ENCODE measurements around the gene RIIAD1.

The RIIAD1 gene

DNA sequence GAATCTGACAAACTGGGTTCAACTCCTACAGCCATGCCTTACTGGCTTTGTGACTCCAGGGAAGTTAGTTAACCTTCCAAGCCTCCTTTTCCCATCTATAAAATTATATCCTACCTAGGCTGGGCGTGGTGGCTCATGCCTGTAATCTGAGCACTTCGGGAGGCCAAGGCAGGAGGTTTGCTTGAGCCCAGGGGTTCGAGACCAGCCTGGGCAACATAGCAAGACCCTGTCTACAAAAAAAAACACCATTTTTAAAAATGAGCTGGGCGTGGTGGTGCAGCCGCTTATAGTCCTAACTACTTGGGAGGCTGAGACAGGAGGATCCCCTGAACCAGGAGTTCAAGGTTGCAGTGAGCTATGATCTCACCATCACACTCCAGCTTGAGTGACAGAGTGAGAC lies 19.8 kb upstream of the RIIAD1 start:
- peaks cover 56% of the 10 kb centered on the region for H3K36me3 ChIP-seq
- peaks cover 19 to 22% of the 10 kb centered on the region in 2 experiments for H3K4me1 ChIP-seq (ENCODE audit: control insufficient read depth in 1 of 2, insufficient read depth in 1 of 2, low read depth in 1 of 2, low read length in 1 of 2)
- H3K27ac ChIP-seq, result no peak overlapping the region
- TF ChIP-seq, protein P1, sequence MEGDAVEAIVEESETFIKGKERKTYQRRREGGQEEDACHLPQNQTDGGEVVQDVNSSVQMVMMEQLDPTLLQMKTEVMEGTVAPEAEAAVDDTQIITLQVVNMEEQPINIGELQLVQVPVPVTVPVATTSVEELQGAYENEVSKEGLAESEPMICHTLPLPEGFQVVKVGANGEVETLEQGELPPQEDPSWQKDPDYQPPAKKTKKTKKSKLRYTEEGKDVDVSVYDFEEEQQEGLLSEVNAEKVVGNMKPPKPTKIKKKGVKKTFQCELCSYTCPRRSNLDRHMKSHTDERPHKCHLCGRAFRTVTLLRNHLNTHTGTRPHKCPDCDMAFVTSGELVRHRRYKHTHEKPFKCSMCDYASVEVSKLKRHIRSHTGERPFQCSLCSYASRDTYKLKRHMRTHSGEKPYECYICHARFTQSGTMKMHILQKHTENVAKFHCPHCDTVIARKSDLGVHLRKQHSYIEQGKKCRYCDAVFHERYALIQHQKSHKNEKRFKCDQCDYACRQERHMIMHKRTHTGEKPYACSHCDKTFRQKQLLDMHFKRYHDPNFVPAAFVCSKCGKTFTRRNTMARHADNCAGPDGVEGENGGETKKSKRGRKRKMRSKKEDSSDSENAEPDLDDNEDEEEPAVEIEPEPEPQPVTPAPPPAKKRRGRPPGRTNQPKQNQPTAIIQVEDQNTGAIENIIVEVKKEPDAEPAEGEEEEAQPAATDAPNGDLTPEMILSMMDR (IDR thresholded peaks at IDR 0.05), result no peak
- H3K27me3 ChIP-seq, result no peaks in the 10 kb centered on the region
- H3K4me3 ChIP-seq (ENCODE audit: low read depth in 1 of 2, low read length in 1 of 2), result no peak overlapping the region
- no peaks in the 10 kb centered on the region for H3K9me3 ChIP-seq

GRCh38 chr1:151702936-151703335 lies 18.4 kb upstream of the RIIAD1 start:
- peaks cover 4 to 14% of the 10 kb centered on the region in 2 experiments for H3K4me1 ChIP-seq (ENCODE audit: control insufficient read depth in 1 of 2, insufficient read depth in 1 of 2, low read depth in 1 of 2, low read length in 1 of 2)
- no peak overlapping the region for H3K4me3 ChIP-seq (ENCODE audit: low read depth in 1 of 2, low read length in 1 of 2)
- TF ChIP-seq, protein P1 (IDR thresholded peaks at IDR 0.05), result no peak
- peaks cover 43% of the 10 kb centered on the region for H3K36me3 ChIP-seq
- no peaks in the 10 kb centered on the region for H3K9me3 ChIP-seq
- H3K27ac ChIP-seq, result no peak overlapping the region
- no peaks in the 10 kb centered on the region for H3K27me3 ChIP-seq

DNA sequence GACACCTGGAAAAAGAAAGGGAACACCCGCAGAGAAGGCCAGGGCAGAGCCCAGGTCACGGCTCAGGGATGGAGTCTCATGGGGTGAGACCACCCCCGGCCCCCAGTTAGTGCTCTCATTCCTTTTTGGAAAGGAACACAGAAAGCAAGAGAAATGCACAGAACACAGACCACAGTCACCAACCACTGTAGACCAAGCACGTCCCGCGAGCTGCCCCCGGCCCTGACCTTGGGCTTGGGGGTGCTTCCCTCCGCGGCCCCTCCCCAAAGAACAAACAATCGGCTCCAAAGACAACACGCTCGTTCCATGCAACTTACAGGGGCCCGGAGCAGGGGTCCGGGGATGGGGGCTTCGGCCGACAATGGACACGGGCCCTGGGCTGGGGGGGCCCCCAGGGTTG lies 17.5 kb upstream of the RIIAD1 start:
- no peaks in the 10 kb centered on the region for H3K9me3 ChIP-seq
- H3K36me3 ChIP-seq, result peaks cover 34% of the 10 kb centered on the region
- TF ChIP-seq, protein P1 (IDR thresholded peaks at IDR 0.05), result no peak
- peaks cover 0 to 10% of the 10 kb centered on the region in 2 experiments for H3K4me1 ChIP-seq (ENCODE audit: control insufficient read depth in 1 of 2, insufficient read depth in 1 of 2, low read depth in 1 of 2, low read length in 1 of 2)
- H3K27ac ChIP-seq, result no peak overlapping the region
- H3K27me3 ChIP-seq, result peaks cover 5% of the 10 kb centered on the region
- no peak overlapping the region for H3K4me3 ChIP-seq (ENCODE audit: low read depth in 1 of 2, low read length in 1 of 2)

DNA sequence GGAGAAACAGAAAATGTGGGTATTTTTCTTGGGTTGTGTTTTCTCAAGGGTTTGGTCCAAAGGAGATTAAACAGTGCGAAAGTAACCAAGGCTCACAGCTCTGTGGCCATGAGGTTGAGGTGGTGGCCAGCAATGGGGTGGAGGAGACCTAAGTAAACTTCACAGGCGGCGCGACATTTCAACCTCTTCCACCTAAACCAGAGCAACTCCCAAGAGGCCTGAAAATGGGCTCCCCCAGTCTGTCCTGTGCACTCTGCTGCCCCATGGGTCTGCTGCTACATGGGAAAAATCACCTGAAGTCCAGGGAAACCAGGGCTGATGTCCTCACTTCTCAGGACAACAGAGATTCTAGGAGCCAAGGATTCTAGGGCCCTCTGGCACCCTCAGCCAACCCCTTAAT lies 17.1 kb upstream of the RIIAD1 start:
- Histone ChIP-seq H3K9me3 (no peaks in the 10 kb centered on the region), H3K4me1 (ENCODE audit: control insufficient read depth in 1 of 2, insufficient read depth in 1 of 2, low read depth in 1 of 2, low read length in 1 of 2) (peaks cover 0 to 10% of the 10 kb centered on the region in 2 experiments), H3K27me3 (peaks cover 8% of the 10 kb centered on the region), H3K27ac (no peak overlapping the region), H3K4me3 (ENCODE audit: low read depth in 1 of 2, low read length in 1 of 2) (no peak overlapping the region), H3K36me3 (peaks cover 30% of the 10 kb centered on the region)
- TF ChIP-seq, protein P1 (IDR thresholded peaks at IDR 0.05), result no peak

DNA sequence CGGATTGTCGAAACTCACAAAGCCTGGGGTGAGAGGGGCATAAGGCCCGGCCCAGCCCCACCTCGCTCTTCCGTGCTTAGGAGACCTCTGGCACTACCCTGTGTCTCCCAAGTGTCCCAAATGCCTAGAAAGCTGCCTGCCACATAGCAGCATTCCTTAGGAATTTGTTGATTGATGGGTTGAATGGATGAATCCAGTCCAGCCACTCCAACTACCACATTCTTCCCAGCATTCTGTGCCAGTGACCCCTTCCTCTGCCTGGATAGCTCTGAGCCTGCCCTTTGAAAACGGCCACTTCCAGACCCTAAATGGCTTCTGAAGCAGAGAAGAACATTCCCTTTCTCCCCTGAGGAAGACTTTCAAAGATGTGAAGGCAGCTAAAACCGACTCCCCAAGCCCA lies 16.2 kb upstream of the RIIAD1 start:
- Histone ChIP-seq H3K9me3 (no peaks in the 10 kb centered on the region), H3K36me3 (peaks cover 21% of the 10 kb centered on the region), H3K27me3 (peaks cover 8% of the 10 kb centered on the region), H3K4me3 (ENCODE audit: low read depth in 1 of 2, low read length in 1 of 2) (no peak overlapping the region), H3K4me1 (ENCODE audit: control insufficient read depth in 1 of 2, insufficient read depth in 1 of 2, low read depth in 1 of 2, low read length in 1 of 2) (peaks cover 0 to 10% of the 10 kb centered on the region in 2 experiments), H3K27ac (no peak overlapping the region)
- TF ChIP-seq, protein P1 (IDR thresholded peaks at IDR 0.05), result no peak

Measured in neutrophil (primary cell).